Body of pancreas (tissue), 4 donors: ENCODE results near the gene UNC119B. TPM values are rescaled to one million over a fixed set of nuclear protein-coding genes. Genes with fewer than 3 reads are reported as not detected.

Source experiments
- ATAC-seq: fragments of 150-250 bp; one replicate; pipeline ENCODE4 v1.9.1; 2016
- DNase-seq, 4 donors: peaks; one replicate each; pipeline ENCODE4 v3.0.0-alpha.2; 2019
- H3K27ac ChIP-seq, 4 donors: fragments of 200-600 bp; sonication (generic); 1 replicate in 3 of 4; 2 replicates in 1 of 4; pipeline versions ENCODE4 v1.5.1 to v1.6.1; 2016 to 2019; ENCODE audit warnings: mild to moderate bottlenecking in 1 of 4, mixed read lengths in 1 of 4, moderate library complexity in 1 of 4
- H3K27me3 ChIP-seq, 2 donors: fragments of 200-600 bp; sonication (generic); one replicate each; pipeline ENCODE4 v1.6.0; 2016; ENCODE audit warnings: mild to moderate bottlenecking in 1 of 2
- H3K36me3 ChIP-seq, 2 donors: fragments of 200-600 bp; sonication (generic); replicated peaks in 1 of 2; 2 replicates each; pipeline ENCODE4 v1.5.1; 2016; ENCODE audit warnings: low read depth in 2 of 2; ENCODE audit not compliant: insufficient read depth in 1 of 2
- H3K4me1 ChIP-seq: fragments of 200-600 bp; sonication (generic); one replicate; pipeline ENCODE4 v1.6.0; 2016
- H3K4me3 ChIP-seq, 2 donors: fragments of 200-600 bp; sonication (generic); 1 replicate in 1 of 2; 2 replicates in 1 of 2; pipeline ENCODE4 v1.5.1; 2016 to 2019
- H3K9me3 ChIP-seq, 3 donors: fragments of 200-600 bp; sonication (generic); 1 replicate in 2 of 3; 2 replicates in 1 of 3; pipeline ENCODE4 v1.5.1; 2016
- CTCF ChIP-seq, 7 experiments: fragments of 450-650 bp in 4 of 7; fragments of 200-600 bp in 3 of 7; sonication (generic) in 3 of 7; IDR thresholded peaks; one replicate each; pipeline ENCODE4 v1.5.1; 2016 to 2019; ENCODE audit warnings: antibody characterized with exemption in 7 of 7
- POLR2A ChIP-seq, 3 donors: fragments of 450-650 bp; IDR thresholded peaks; one replicate each; pipeline ENCODE4 v1.6.1; 2016; ENCODE audit warnings: antibody characterized with exemption in 3 of 3, mild to moderate bottlenecking in 2 of 3
- WGBS, 2 donors: methylation state at CpG; one replicate each; pipeline ENCODE4 v1.1.5; 2017; 5-methylcytosine and 5-hydroxymethylcytosine counted together
- intact Hi-C: fragments of 100-400 bp; cut with DNase I; formaldehyde crosslinking; loops from one replicate; pipeline ENCODE4 v1.15.1; 2023
- total RNA-seq, 2 donors: library from RNA; depleted of rRNA; stranded (reverse); fragments of >200 nt; gene quantifications; one replicate each; pipeline ENCODE4 v1.1.0, GENCODE V29; 2016

Gene UNC119B
- total RNA-seq, 2 donors from 2014 or later = 8.6 to 23.6 TPM

GRCh38 chr12:120744922-120745493, 34.8 kb downstream of the UNC119B start:
- TF ChIP-seq POLR2A (IDR thresholded peaks at IDR 0.05) (no peak), CTCF (IDR thresholded peaks at IDR 0.05) (no peak)
- 80 to 83% methylated on average over 5 to 15 of the region's 15 CpGs for WGBS, 2 donors

GRCh38 chr12:120748242-120748641, 38.0 kb downstream of the UNC119B start:
- WGBS, 2 donors = 86 to 93% methylated on average over 7 of the region's 7 CpGs
- DNase-seq = no peak
- no peak for ATAC-seq

More at GRCh38 chr12:120744922-120745493, 34.8 kb downstream of the UNC119B start:
- Histone ChIP-seq H3K4me3 (no peak overlapping the region), H3K36me3 (no peaks in the 10 kb centered on the region), H3K4me1 (peaks cover 10% of the 10 kb centered on the region), H3K27me3 (no peaks in the 10 kb centered on the region), H3K27ac (no peak overlapping the region), H3K9me3 (no peaks in the 10 kb centered on the region)
- intact Hi-C loops = no loop called here
- no peak for ATAC-seq
- DNase-seq = no peak

GRCh38 chr12:120749256-120749655, 39.0 kb downstream of the UNC119B start:
- no peaks in the 10 kb centered on the region for H3K36me3 ChIP-seq
- ATAC-seq (no peak), DNase-seq (no peak)
- no peaks in the 10 kb centered on the region for H3K4me1 ChIP-seq
- H3K27ac ChIP-seq = no peak overlapping the region
- no peaks in the 10 kb centered on the region for H3K27me3 ChIP-seq
- WGBS, 2 donors = 71 to 84% methylated on average over 5 of the region's 5 CpGs
- H3K9me3 ChIP-seq = no peaks in the 10 kb centered on the region
- TF ChIP-seq CTCF (IDR thresholded peaks at IDR 0.05) = no peak
- TF ChIP-seq POLR2A (IDR thresholded peaks at IDR 0.05) = no peak
- intact Hi-C loops = no loop called here
- no peak overlapping the region for H3K4me3 ChIP-seq

More at GRCh38 chr12:120748242-120748641, 38.0 kb downstream of the UNC119B start:
- intact Hi-C loops = no loop called here
- Histone ChIP-seq H3K4me1 (no peaks in the 10 kb centered on the region), H3K27me3 (no peaks in the 10 kb centered on the region), H3K36me3 (no peaks in the 10 kb centered on the region), H3K27ac (no peak overlapping the region), H3K4me3 (no peak overlapping the region), H3K9me3 (no peaks in the 10 kb centered on the region)
- no peak for TF ChIP-seq POLR2A (IDR thresholded peaks at IDR 0.05)
- no peak for TF ChIP-seq CTCF (IDR thresholded peaks at IDR 0.05)

- 93 to 96% methylated on average over 5 of the region's 5 CpGs for WGBS, 2 donors
- H3K9me3 ChIP-seq = peaks cover 0 to 3% (median 0%) of the 10 kb centered on the region in 3 donors
- H3K27ac ChIP-seq = no peak overlapping the region
- ATAC-seq (no peak), DNase-seq (no peak)
- H3K4me3 ChIP-seq = no peak overlapping the region
- no peaks in the 10 kb centered on the region for H3K27me3 ChIP-seq
- TF ChIP-seq POLR2A (IDR thresholded peaks at IDR 0.05) (no peak), CTCF (IDR thresholded peaks at IDR 0.05) (no peak)
- intact Hi-C loops = no loop called here
- H3K36me3 ChIP-seq = no peaks in the 10 kb centered on the region
- no peaks in the 10 kb centered on the region for H3K4me1 ChIP-seq
Measured at GRCh38 chr12:120750806-120751205, 40.5 kb downstream of the UNC119B start.

GRCh38 chr12:120751389-120751788, 41.1 kb downstream of the UNC119B start:
- Histone ChIP-seq H3K36me3 (no peaks in the 10 kb centered on the region), H3K4me1 (no peaks in the 10 kb centered on the region), H3K4me3 (no peak overlapping the region), H3K9me3 (peaks cover 0 to 3% (median 0%) of the 10 kb centered on the region in 3 donors), H3K27me3 (no peaks in the 10 kb centered on the region), H3K27ac (no peak overlapping the region)
- 95% methylated on average over 9 of the region's 9 CpGs for WGBS, 2 donors
- intact Hi-C loops = no loop called here
- DNase-seq (no peak), ATAC-seq (no peak)
- TF ChIP-seq CTCF (IDR thresholded peaks at IDR 0.05) = no peak
- no peak for TF ChIP-seq POLR2A (IDR thresholded peaks at IDR 0.05)
